ENCODE measurements around the gene TAF1C. TPM values are rescaled to one million over a fixed set of nuclear protein-coding genes. Genes with fewer than 3 reads are reported as not detected.

Gene TAF1C
- total RNA-seq, 1 donor: 45.5 TPM

- DNase-seq (ENCODE audit: low read depth in 2 of 3, low spot score in 2 of 3): no peak
Observed at GRCh38 chr16:84136331-84137125, 50.3 kb downstream of the TAF1C start.

- DNase-seq (ENCODE audit: low read depth in 2 of 3, low spot score in 2 of 3): no peak
Observed at GRCh38 chr16:84132527-84133285, 54.2 kb downstream of the TAF1C start.

GRCh38 chr16:84131117-84131516 is 55.7 kb downstream of the TAF1C start:
- no peak for DNase-seq (ENCODE audit: low read depth in 2 of 3, low spot score in 2 of 3)

Other genes with a start within 250 kb of the TAF1C start
- 0.81 TPM for gene OSGIN1, start 233.8 kb downstream of the TAF1C start, total RNA-seq
- gene NECAB2, start 218.8 kb downstream of the TAF1C start, total RNA-seq: not detected
- gene SLC38A8, start 144.3 kb downstream of the TAF1C start, total RNA-seq: not detected
- 52.8 TPM for gene MBTPS1, start 70.1 kb downstream of the TAF1C start, total RNA-seq
- gene HSDL1, start 41.9 kb downstream of the TAF1C start, total RNA-seq: 9.4 TPM
- gene DNAAF1, start 41.7 kb downstream of the TAF1C start, total RNA-seq: under 0.01 TPM
- not detected for gene ADAD2, start 4.1 kb upstream of the TAF1C start, total RNA-seq
- gene KCNG4, start 53.0 kb upstream of the TAF1C start, total RNA-seq: not detected
- gene WFDC1, start 107.8 kb upstream of the TAF1C start, total RNA-seq: 2.4 TPM
- gene ATP2C2, start 181.5 kb upstream of the TAF1C start, total RNA-seq: under 0.01 TPM